T-helper 9 cell (primary cell): Measurements from ENCODE around the gene KANSL3.
A peak's percentile ranks its signal among the peaks of the same experiment; 100 is the strongest.
"Not testable (repeated sequence)": the region's sequence is repeated elsewhere in the genome, so short reads cannot be mapped to it uniquely, and the experiment has no call there.

Experiments
- DNase-seq: peaks from one replicate; pipeline ENCODE4 v3.0.0-alpha.2; 2020

Gene KANSL3

GRCh38 chr2:96654791-96655190 is 16.7 kb upstream of the KANSL3 start:
- DNase-seq = not testable (repeated sequence)

- no peak for DNase-seq
These were observed 13.7 kb upstream of the KANSL3 start for GRCh38 chr2:96651793-96652192.

DNA sequence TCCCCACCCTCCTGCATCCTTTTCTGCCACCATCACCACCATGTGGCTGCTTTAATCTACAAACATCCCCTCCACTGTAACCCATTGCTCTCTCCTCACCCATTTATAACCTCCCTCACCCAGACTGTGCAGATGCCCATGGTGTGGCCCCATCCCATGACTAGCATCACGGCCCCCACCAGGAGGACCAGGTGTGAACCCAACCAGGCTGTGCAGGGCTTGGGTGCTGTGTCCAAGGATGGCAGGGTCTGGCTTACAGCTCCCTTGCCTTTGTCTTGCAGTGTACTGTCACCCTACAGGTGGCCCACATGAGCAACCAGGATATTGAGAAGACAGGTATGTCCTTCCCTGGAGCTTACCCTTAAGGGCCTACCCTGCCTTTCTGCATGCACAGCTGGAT is 11.2 kb upstream of the KANSL3 start:
- no peak for DNase-seq

DNA sequence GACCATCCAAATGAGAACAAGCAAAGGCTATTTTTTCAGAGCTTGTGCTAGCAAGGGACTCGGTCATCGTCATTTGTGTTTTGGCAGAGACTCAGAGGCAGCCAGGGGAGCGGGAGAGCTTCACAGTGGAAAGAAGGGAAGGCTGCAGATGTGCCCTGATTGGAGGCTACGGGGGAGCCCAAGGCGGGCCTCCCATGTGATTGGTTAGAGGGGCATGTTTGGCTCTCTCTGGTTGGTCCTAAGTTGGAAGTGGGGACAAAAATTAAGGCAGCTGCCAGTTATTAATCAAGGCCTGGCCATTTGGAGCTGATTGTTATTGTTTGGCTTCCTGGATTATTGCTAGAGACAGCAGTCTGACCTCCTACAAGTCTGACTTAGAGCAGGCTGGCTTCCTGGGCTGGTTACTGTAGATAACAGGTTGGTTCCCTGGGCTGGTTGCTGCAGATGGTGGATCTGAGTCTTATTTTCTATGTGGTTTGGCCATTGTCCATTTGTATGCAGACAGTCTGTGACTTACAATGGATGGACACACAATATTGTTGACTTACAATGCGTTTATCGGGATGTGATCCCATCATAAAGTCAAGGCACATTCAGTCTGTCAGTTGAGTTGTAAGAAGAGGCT is 10.3 kb upstream of the KANSL3 start:
- no peak for DNase-seq

DNA sequence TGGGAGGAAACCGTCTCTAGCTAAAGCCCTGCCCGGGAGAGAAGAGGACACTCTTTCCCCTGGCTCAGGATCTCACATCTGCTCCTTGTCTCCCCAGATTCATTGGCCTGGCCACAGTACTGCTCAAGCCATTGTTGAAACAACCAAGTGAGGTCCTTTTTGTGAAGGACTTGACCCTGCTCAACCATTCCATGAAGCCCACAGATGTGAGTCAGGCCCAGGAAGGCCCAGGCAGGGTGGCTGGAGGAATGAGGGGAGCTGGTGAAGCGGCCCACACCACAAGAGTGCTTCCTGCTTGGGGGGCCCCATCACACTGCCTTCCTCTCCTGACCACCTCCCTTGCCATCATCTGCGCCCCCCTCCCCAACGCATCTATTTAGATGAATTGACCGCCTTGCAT is 9.6 kb upstream of the KANSL3 start:
- no peak for DNase-seq

GRCh38 chr2:96642564-96643360 is 4.7 kb upstream of the KANSL3 start, which contains the start of gene FER1L5:
FER1L5 (plus strand) TSS chr2:96642764; CDS start chr2:96642837, 73 bp downstream.
- DNase-seq = no peak

- peak; percentile 77 for DNase-seq
These were observed 548 bp downstream of the KANSL3 start for GRCh38 chr2:96637385-96638143.

DNA sequence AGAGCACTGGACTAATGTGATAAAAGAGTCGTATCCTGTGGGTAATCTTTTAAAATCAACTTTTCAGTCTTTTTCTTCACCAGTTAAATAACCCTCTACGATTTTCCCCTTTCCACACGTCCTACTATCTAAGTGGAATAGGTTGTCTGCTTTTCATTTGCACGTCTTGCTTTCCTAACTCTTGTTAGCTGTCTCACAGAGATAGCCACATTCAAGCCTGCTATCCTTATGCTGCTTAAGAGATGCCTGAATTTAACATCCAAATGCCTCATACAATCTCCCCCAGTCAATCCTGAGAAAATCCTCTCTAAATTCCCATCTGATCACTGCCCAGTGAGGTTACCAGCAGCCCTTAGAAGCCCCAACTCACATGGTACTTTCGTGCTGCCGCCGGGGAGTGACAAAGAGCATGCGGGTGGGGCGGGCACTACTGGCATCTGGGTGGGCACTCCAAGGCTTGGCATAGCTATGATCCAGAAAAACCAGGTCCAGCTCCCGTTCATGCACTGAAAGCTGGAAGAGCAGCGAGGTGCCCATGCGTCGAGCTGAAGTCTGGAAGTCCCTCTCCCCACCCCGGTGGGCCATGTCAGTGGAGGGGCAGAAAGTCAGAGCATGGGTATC is 1.5 kb downstream of the KANSL3 start:
- no peak for DNase-seq

- no peak for DNase-seq
These were observed 4.5 kb downstream of the KANSL3 start for GRCh38 chr2:96633641-96634040.

DNA sequence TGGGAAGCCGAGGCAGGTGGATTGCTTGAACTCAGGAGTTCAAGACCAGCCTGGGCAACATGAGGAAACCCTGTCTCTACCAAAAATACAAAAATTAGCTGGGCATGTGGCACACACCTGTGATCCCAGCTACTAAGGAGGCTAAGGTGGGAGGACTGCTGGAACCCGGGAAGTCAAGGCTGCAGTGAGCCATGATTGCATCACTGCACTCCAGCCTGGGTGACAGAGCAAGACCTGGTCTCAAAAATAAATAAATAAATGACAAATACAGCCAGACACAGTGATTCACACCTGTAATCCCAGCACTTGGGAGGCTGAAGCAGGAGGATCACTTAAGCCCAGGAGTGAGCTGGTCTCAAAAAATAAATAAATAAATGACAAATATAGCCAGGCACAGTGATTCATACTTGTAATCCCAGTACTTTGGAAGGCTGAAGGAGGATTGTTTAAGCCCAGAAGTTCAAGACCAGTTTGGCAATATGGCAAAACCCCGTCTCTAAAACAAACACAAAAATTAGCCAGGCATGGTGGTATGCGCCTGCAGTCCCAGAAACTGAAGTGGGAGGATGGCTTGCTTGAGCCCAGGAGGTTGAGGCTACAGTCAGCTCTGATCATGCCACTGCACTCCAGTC is 6.2 kb downstream of the KANSL3 start:
- no peak for DNase-seq

DNA sequence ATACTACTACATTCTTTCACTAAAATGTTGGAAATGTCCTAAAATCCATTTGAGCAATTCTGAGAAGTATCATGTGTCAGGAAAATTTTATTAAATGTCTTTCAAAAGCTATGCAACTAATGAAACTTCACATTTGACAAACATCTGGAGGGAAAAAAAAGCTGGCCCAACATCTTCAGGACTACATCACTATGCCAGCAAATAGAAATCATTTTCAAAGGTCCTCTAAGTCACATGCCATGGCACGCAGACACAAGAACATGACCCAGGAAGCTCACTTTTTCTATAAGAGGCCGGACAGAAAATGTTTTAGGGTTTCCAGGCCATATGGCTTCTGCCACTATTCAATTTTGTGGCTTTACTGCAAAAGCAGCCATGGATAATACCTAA is 11.6 kb downstream of the KANSL3 start:
- DNase-seq = no peak

GRCh38 chr2:96625571-96626552 is 12.2 kb downstream of the KANSL3 start:
- no peak for DNase-seq

DNA sequence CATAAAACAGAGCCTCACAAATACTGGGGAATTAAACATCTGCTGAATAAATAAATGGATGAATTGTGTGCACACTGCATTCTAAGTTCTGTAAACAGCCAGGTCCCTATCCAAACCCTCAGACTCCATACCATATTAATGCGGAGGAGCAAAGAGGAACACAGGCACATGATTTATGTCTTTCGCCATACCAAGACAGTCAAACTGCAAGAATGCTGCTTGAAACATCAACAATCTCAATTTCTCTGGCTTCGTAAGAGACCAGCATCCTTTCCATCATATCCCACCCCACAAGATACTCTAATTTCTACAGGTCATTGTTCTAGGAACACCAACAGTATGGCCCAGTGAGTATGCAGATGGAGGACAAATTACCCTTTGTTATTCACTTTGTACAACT is 15.0 kb downstream of the KANSL3 start:
- no peak for DNase-seq

- no peak for DNase-seq
These were observed 15.6 kb downstream of the KANSL3 start for GRCh38 chr2:96622544-96622943.

DNA sequence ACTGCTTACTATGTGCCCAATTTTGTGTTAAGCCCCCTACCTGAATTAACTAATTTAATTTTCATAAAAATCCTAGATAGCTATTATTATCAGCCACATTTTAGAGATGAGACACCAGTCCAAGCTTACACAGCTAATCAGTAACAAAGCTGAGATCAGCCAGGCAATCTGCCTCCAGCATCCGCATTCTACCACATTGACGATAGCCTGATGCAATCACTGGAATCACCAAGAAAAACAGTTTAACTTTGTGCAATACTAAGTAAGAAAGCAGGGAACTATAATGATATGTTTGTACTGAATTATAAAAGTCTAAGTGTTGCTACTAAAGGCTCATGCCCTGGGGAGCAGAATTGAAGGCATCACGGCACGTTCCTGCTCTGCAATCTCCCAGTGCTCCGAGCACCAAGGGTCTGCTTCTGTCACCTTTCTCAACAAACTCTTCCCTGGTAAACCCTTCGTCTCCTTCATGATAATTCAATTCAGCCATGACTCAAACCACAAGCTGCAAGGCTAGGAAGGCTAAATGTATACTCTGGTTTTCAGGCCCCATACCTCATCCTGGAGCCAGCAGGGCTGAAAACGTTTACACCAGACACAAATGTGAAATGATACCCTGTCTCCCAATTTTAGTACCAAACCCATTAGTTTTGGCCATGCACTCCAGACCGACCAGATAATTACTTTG is 19.4 kb downstream of the KANSL3 start:
- DNase-seq = no peak

- DNase-seq = no peak
These were observed 21.1 kb downstream of the KANSL3 start for GRCh38 chr2:96617012-96617411.

GRCh38 chr2:96616535-96616934 is 21.6 kb downstream of the KANSL3 start:
- no peak for DNase-seq

DNA sequence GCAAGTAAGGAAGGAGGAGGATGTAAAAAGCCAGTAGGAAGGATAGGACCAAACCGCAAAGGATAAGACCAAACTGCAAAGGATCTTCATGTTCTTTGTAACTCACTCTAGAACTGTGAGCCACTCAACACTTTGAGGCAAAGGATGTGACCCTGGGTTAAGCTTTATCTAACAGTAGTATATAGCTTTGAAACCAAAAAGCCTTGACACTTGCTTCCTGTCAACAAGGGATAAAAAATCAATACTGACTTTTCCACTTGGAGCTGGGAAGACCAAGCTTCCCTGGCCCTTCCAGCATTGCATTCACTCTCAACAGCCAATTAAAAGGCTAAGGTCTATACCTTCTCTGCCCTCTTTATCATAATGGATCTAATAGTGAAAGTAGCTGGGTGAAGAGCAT is 22.0 kb downstream of the KANSL3 start:
- no peak for DNase-seq

GRCh38 chr2:96608469-96609455 is 29.4 kb downstream of the KANSL3 start:
- DNase-seq = no peak

- DNase-seq = no peak
These were observed 34.0 kb downstream of the KANSL3 start for GRCh38 chr2:96604104-96604503.
